Stimulated activated CD4-positive, alpha-beta T cell treated with anti-CD3 and anti-CD28 coated beads, TNF-alpha, amount 100 ng/mL, for 1 hour (primary cell): ENCODE results near the gene IFT27.
"Not testable (repeated sequence)": the region's sequence is repeated elsewhere in the genome, so short reads cannot be mapped to it uniquely, and the experiment has no call there.

ENCODE experiments used
- DNase-seq, 3 donors: peaks; one replicate each; pipeline ENCODE4 v3.0.0-alpha.2; 2020; ENCODE audit warnings: low read depth in 3 of 3, low spot score in 1 of 3

IFT27 gene

GRCh38 chr22:36744413-36744765, 31.5 kb downstream of the IFT27 start:
- DNase-seq = no peak

- no peak for DNase-seq
Observed at GRCh38 chr22:36743591-36744412, 32.1 kb downstream of the IFT27 start.

- DNase-seq = no peak
Observed at GRCh38 chr22:36743011-36743410, 32.9 kb downstream of the IFT27 start.

DNA sequence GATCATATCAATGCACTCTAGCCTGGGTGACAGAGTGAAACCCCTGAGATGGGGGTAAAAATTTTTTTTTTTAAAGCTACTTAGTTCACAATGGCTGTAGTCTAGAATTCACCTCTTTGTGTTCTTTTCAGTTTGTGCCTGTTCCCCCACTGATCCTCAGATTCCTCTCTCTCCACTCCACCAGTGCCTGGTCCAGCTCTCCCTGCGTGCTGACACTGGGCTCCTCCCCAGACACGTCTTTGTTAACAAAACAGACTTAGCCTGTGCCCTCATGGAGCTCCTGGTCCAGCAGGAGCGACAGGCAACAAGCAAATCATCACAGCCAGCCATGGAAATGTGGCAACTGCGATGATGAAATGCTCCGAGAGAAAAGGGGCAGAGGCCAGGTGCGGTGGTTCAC, 34.0 kb downstream of the IFT27 start:
- no peak for DNase-seq

DNA sequence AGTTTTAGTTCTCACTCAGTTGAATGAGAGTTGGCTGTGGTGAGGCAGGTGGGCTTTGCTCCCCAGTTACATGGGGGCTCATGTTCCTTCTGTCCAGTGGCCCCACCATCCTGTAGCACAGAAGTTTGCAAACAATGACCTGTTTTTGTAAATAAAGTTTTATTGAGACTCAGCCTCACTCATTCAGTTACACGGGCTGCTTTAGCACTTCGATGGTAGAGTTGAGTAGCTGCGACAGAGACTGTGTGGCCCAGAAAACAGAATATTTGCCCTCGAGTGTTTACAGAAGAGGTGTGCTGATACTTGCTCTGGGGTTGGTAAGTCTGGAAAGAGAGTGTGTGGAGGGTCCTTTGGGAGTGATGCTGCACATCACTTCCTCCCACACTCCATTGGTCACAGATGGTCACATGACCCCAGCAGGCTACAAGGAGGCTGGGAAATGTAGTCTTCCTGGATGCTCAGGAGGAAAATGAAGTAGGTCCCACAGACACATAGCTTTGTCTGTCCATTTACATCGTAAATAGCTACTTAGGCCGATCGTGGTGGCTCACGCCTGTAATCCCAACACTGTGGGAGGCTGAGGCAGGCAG, 34.6 kb downstream of the IFT27 start:
- DNase-seq = no peak

DNA sequence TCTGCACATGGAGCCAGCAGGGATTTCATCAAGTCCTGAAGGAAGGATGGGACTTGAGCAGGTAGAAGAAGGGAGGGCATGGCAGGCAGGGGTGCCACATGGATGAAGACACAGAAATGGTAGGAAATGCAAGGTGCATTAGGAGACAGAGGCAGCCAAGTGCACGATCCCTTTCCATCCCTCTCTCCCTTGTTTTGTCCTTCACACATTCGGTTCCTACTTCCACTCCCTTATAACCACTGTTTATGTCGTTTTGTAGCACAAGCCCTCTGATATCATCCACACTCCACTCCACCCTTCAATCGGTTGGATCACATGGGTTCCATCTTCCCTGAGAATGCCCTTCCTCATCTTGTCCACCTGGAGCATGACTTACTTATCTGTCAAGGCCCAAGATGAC, 35.2 kb downstream of the IFT27 start:
- DNase-seq = no peak

- DNase-seq = no peak
Observed at GRCh38 chr22:36739185-36739584, 36.7 kb downstream of the IFT27 start.

GRCh38 chr22:36738416-36739020, 37.4 kb downstream of the IFT27 start:
- DNase-seq = no peak

GRCh38 chr22:36737776-36738175, 38.1 kb downstream of the IFT27 start:
- no peak for DNase-seq

GRCh38 chr22:36736701-36737320, 39.1 kb downstream of the IFT27 start:
- DNase-seq = no peak

DNA sequence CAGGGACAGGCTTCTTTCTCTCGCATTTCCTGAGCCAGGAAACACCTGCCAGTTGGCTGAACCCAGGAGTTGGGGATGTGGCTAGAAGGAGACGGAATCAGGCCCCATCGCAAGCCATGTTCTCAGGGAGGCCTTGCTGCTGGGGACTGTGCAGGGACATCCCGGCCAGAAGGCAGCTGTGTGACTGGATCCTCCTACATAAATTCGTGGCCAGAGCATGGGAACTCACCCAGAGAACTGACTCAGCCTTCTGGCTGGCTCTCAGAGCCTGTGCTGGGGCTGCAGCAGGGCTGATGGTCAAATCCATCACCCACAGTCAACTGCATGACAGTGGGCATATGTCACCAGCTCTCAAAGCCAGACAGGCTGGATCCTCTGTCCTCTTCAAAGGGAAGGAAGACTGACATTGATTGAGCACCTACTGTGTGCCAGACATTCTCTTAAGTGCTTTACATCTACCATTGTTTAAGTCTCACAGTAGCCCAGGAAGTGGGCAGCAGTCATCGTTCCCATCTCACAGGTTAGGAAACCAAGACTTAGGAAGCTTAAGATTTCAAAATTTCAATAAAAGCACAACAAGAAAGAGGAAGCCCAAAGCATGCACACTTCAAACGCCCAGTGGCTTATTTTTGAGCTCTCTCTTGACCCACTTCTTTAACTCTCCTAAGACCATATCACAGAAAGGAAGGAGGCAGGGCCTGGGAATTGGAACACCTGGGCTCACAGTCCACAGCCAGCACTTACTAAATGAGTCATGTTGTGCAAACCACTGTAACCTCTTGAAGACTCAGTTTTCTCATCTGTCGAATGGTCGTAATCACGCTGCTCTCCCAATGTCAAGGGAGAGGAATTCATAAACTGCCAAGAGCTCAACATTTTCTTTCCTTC, 41.5 kb downstream of the IFT27 start:
- DNase-seq = no peak

DNA sequence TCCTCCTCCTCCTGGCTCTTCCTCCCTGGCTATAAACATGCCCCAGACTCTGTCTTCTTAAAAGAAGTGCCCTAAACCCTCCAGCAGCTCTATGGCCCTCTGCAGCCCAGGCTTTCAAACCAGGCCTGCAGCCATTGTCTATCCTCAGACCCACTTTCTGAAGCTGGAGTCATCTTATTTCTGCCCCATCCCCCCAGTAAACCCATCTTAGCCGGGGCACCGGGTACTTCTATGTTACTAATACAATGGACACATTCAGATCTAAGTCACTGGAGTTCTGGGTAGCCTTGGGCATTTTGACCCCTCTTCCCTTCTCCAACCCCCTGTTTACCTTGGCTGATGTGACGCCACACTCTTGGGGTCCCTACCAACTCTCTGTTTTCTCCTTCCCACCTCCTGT, 42.6 kb downstream of the IFT27 start:
- no peak for DNase-seq

- no peak for DNase-seq
Observed at GRCh38 chr22:36732609-36733008, 43.3 kb downstream of the IFT27 start.

DNA sequence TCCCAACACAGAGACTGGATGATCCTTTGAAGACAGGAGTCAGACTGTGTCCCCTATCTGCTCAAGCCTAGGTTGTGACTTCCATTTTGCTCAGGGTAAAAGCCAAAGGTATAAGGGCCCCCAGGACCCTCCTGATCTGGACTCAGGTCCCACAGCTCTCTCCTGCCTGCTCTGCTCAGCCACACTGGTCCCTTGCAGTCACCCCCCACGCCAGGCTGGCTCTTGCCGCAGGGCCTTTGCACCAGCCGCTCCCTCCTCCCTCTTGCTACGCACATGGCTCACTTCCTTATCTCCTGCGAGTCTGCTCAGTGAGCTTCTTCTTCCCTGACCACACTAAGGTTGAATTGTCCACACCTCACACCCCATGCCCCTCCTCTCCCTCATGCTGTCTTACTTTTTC, 44.0 kb downstream of the IFT27 start:
- DNase-seq = no peak

DNA sequence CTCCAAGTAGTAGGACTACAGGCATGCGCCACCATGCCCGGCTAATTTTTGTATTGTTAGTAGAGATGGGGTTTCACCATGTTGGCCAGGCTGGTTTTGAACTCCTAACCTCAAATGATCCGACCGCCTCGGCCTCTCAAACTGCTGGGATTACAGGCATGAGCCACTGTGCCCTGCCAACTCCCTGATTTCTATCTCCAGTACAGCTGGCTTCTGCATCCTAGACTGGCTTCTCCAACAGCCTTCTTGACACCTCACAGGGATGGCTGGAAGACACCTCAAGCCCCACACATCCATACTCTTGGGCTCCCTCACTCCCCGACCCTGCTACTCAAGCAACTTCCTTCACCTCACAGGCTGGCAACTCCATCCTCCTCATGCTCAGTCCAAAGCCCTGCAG, 44.6 kb downstream of the IFT27 start:
- not testable (repeated sequence) for DNase-seq

DNA sequence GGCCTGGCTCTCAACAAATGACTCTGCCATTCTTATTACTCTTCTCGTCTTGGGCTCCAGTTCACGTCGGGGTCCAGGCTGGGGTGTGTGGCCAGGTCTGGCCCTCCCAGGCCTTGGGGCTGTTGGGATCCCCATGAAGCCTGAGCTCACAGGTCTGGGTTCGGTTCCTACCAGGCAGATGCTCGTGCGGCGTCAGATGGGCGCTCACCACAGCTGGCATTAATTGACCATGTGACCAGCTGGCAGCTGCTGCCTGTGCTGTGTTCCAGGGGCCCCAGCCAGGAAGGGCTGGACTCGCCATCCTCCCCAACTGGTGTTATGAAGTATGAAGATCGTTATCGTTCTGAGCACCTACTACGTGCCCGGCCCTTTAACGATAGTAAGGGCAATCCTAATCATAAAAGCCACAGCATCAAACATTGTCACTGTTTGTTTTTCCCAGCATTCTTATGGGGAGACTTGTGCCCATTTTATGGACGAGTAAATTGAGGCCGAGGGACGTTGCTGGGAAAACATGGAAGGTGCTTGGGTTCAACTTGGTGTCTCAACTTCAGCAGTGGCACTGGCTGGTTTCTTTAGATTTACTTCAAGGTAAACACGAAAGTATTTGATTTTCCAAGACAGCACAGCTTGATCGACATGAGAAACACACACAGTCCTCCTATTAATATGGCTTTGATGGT, 45.6 kb downstream of the IFT27 start:
- no peak for DNase-seq

DNA sequence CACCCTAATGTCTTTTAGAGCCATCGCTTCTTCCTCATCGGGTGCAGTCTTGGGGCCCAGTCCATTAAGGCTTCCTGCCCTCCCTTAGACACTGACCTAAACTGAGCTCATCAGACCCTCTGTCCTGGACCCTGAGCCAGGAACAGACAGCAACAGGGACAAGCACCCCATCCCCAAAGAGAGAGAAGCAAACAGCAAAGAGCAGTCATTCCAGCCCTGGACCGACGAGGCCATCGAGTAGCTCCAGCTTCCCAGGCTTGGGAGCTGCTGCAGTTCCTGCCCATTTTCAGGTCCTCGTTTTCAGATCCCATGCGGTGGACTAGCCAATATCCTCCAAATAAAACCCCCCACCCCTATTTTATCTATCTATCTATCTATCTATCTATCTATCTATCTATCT, 46.6 kb downstream of the IFT27 start:
- DNase-seq = no peak

DNA sequence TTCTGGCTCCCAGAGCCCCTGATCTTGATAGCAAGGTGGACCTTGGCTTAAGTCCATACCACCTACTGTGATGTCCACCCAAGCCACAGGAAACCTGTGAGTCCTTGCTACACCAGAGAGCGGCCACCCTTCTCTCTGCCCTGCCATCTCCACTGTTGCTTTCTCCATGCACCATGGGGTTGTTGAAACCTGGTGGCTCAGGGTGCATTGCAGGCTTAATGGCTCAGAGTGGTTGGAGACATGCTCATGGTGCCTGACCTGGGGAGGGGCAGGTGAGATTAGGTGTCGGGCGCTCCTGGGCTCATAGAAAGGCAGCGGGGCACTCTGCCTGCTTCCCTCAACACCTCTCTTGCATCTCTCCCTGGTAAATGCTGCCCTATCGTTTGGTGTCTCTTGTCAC, 47.4 kb downstream of the IFT27 start:
- DNase-seq = no peak

GRCh38 chr22:36727927-36728488, 47.9 kb downstream of the IFT27 start:
- DNase-seq = no peak

DNA sequence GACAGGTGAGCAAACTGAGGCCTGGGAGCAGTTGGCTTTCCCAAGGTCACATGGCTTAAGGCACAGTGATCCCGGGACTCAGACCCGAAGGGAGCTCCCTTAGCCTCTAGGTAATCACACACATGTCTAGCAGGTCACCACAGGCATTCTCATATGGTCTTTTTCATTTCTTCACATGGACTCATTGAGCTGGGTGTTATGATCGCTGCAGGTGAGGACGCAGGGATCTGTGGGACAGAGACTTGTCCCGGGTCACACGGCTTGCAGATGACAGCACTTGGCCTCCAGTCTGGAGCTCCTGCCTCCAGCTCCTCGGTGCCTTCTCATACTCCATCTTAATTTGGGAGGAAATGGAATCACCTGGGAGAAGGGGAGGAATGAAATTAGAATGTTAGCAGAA, 48.8 kb downstream of the IFT27 start:
- no peak for DNase-seq
